OCI-LY1 (cell line): ENCODE data around the gene CDC34.

ENCODE experiments used
- CTCF ChIP-seq: fragments of 200-600 bp; sonication (generic), shearing (Covaris generic); IDR thresholded peaks from 2 replicates; pipeline ENCODE4 v1.5.1; 2017; ENCODE audit warnings: mild to moderate bottlenecking, antibody characterized with exemption, low read length, moderate library complexity, mixed read lengths
- EZH2 ChIP-seq: fragments of 200-600 bp; sonication (generic), shearing (Covaris generic); IDR thresholded peaks from 2 replicates; pipeline ENCODE4 v1.8.0; 2017; ENCODE audit warnings: borderline replicate concordance, mixed run types, mild to moderate bottlenecking, antibody characterized with exemption, low read length, moderate library complexity, mixed read lengths

GRCh38 chr19:579842-580155, 48.2 kb downstream of the CDC34 start:
- TF ChIP-seq CTCF: no peak
- no peak for TF ChIP-seq EZH2
